GM12872 (cell line): ENCODE data around the gene CDC42BPB.

ENCODE experiments used
- CTCF ChIP-seq: IDR thresholded peaks from 3 replicates; pipeline ENCODE4 v1.5.1; 2011; ENCODE audit warnings: low read depth, mild to moderate bottlenecking, low read length, moderate library complexity; ENCODE audit not compliant: insufficient read depth

The CDC42BPB gene

DNA sequence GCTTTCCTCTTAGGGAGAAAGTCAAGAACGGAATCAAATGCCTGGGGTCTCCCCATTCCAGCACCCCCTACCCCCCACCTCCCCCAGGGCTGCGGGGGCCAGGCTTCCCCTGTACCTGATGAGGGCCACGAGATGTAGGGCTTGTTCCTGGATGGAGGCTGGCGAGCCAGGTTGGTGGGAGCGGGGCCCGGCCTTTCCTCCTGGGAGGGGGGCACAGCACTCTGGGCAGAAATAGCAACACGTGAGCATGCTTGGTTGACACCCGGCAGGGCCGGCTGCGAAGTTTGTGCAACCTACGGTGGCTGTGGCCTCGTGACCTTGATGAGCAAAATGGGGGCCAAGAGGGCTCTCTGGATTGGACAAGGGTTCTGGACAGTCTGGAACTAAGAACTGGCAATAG lies 119.2 kb downstream of the CDC42BPB start:
- TF ChIP-seq CTCF: no peak

DNA sequence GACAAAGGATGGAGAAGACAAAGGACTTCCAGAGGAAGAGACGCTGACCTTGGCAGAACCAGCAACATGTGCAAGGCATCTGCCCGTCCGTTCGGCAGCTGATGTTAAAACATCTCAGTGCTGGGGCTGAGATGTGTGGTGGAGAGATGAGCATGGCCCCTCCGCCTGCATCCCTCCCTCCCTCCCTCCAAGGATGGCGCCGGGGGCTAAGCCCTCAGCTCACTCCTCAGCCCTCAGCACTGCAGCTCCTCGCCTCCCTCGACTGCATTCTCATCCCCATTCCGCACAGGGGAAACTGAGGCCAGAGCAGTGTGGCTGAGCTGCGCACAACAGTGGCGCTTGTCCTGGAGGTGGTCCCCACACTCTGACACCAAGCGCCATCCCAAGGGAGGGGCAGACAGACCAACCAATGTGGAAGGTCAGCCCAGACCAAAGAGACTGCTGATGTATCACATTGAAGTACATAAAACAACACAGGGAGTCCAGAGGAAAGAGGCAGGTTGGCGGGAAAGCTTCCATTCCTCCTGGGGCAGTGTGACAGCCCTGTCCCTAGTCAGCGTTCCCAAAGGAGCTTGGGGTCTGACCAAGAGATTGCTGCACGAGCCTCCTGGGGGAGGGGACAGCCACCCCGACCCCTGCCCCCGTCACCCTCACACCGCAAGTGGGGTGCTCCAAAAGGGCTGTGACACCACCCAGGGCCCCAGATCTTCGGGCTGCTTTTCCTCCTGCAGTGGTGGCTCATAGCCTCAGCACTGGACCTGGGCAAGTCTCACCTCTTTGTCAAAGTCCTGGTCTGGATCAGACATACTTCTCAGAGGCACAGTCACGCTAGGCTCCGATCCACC lies 119.8 kb downstream of the CDC42BPB start:
- no peak for TF ChIP-seq CTCF

DNA sequence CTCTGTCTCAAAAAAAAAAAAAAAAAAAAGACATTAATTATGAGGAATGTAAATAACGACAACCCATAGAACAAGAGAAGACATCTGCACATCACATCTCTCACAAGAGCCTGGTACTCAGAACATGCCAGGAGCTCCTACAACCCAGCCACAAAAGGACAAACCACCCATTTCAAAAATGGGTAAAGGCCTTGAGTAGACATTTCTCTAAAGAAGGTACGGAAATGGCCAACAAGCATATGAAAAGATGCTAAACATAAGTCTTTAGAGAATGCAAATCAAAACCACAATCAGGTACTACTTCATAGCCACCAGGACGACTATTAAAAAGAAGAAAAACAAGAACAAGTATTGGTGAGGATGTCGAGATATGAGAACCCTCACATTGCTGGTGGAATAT lies 121.6 kb downstream of the CDC42BPB start:
- TF ChIP-seq CTCF: no peak

GRCh38 chr14:102933618-102934231 lies 123.6 kb downstream of the CDC42BPB start:
- no peak for TF ChIP-seq CTCF

DNA sequence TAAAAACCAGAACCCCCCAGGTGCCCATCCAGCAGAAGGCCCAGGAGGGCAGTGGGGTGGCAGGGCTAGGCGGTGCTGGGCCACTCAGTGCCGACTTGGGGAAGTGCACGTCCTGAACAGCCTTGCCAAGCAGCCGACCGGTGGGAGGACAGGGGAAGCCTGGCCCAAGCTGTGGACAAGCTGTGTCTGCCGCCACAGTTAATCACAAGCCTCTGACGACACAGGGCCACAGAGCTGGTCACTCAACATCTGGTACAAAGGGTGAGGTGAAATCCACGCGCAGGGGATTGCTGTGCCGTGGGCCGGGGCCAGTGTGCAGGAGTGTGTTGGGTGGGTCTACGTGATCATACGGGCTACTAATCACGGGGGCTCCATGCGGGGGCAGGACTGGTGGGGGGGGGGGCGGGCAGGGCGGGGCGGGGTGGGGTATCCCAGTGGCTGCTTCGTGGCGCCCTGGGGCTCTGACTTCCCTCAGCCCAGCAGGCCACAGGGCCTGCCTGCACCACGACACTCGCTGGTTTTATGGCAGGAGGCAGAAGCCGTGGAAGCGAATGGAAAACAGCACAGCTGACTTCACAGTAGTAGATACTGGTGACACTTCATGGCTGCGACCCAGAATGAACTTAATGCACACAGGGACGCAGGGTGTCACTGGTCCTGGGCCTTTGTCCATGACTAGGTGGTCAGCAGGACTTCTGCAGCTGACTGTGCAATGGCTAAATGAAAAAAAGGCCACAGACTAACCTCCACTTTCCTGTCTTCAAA lies 124.7 kb downstream of the CDC42BPB start:
- no peak for TF ChIP-seq CTCF

GRCh38 chr14:102931580-102932285 lies 125.6 kb downstream of the CDC42BPB start:
- no peak for TF ChIP-seq CTCF
